MM.1S (cell line): ENCODE results near the gene KPNA1.
"Not testable (repeated sequence)": the region's sequence is repeated elsewhere in the genome, so short reads cannot be mapped to it uniquely, and the experiment has no call there.

Experiments
- DNase-seq: peaks from one replicate; pipeline ENCODE4 v3.0.0-alpha.2; 2015
- H2AFZ ChIP-seq: fragments of 300-600 bp; sonication (generic); 2 replicates; pipeline ENCODE4 v1.6.0; 2016; ENCODE audit warnings: antibody characterized with exemption, low read length
- H3F3A ChIP-seq: fragments of 300-600 bp; sonication (generic); 2 replicates; pipeline ENCODE4 v1.6.1; 2016; ENCODE audit warnings: mild to moderate bottlenecking, antibody characterized with exemption, low read length, moderate library complexity, mixed read lengths; ENCODE audit not compliant: insufficient read depth
- H3K27ac ChIP-seq: fragments of 300-600 bp; sonication (generic); 2 replicates; pipeline ENCODE4 v1.5.1; 2016; ENCODE audit warnings: mild to moderate bottlenecking, low read length
- H3K27me3 ChIP-seq: fragments of 300-600 bp; sonication (generic); replicated peaks from 2 replicates; pipeline ENCODE4 v1.6.0; 2016; ENCODE audit warnings: low read length; ENCODE audit not compliant: insufficient read depth
- H3K36me3 ChIP-seq: fragments of 300-600 bp; sonication (generic); replicated peaks from 2 replicates; pipeline ENCODE4 v1.6.1; 2016; ENCODE audit warnings: mild to moderate bottlenecking, low read length, mixed read lengths; ENCODE audit not compliant: insufficient read depth
- H3K4me1 ChIP-seq: fragments of 300-600 bp; sonication (generic); 2 replicates; pipeline ENCODE4 v1.6.1; 2016; ENCODE audit warnings: low read length, mixed read lengths
- H3K4me2 ChIP-seq: fragments of 300-600 bp; sonication (generic); 2 replicates; pipeline ENCODE4 v1.6.0; 2016; ENCODE audit warnings: low read depth, low read length
- H3K4me3 ChIP-seq: fragments of 300-600 bp; sonication (generic); 2 replicates; pipeline ENCODE4 v1.5.1; 2016; ENCODE audit warnings: low read length, mixed read lengths
- H3K79me2 ChIP-seq: fragments of 300-600 bp; sonication (generic); 2 replicates; pipeline ENCODE4 v1.6.1; 2016; ENCODE audit warnings: mixed run types, low read length, mixed read lengths
- H3K9ac ChIP-seq: fragments of 300-600 bp; sonication (generic); 2 replicates; pipeline ENCODE4 v1.6.1; 2016; ENCODE audit warnings: low read length, mixed read lengths
- H3K9me2 ChIP-seq: fragments of 300-600 bp; sonication (generic); replicated peaks from 2 replicates; pipeline ENCODE4 v1.6.1; 2016; ENCODE audit warnings: mild to moderate bottlenecking, low read length, mixed read lengths; ENCODE audit not compliant: insufficient read depth
- H3K9me3 ChIP-seq: fragments of 300-600 bp; sonication (generic); replicated peaks from 2 replicates; pipeline ENCODE4 v1.6.1; 2016; ENCODE audit warnings: mild to moderate bottlenecking, low read length, mixed read lengths; ENCODE audit not compliant: insufficient read depth
- H4K20me1 ChIP-seq: fragments of 300-600 bp; sonication (generic); 2 replicates; pipeline ENCODE4 v1.6.1; 2016; ENCODE audit warnings: mild to moderate bottlenecking, low read length, moderate library complexity, mixed read lengths; ENCODE audit not compliant: insufficient read depth
- CTCF ChIP-seq: fragments of 300-600 bp; sonication (generic); IDR thresholded peaks from 2 replicates; pipeline ENCODE4 v1.5.1; 2016; ENCODE audit warnings: antibody characterized with exemption, low read length, mixed read lengths
- EZH2 ChIP-seq: fragments of 300-600 bp; sonication (generic); optimal IDR thresholded peaks from 2 replicates; pipeline ENCODE3; 2017; ENCODE audit warnings: low read depth, mild to moderate bottlenecking, antibody characterized with exemption, low read length, mixed read lengths
- EZH2phosphoT487 ChIP-seq: fragments of 300-600 bp; sonication (generic); IDR thresholded peaks from 2 replicates; pipeline ENCODE4 v1.6.1; 2018; ENCODE audit warnings: antibody characterized with exemption, low read length

KPNA1 gene

GRCh38 chr3:122456074-122456473 lies 58.7 kb downstream of the KPNA1 start:
- Histone ChIP-seq H3K4me3 (no peak overlapping the region), H3K4me1 (no peaks in the 10 kb centered on the region), H3K27ac (no peak overlapping the region), H3K4me2 (no peak overlapping the region), H3K79me2 (no peaks in the 10 kb centered on the region), H3K36me3 (no peaks in the 10 kb centered on the region; the same call in 1 of the 2 replicates), H3K9ac (no peak overlapping the region), H4K20me1 (no peaks in the 10 kb centered on the region), H2AFZ (no peak overlapping the region), H3K9me3 (no peaks in the 10 kb centered on the region), H3K27me3 (no peaks in the 10 kb centered on the region), H3F3A (no peaks in the 10 kb centered on the region), H3K9me2 (no peaks in the 10 kb centered on the region)
- TF ChIP-seq EZH2 (no peak), EZH2phosphoT487 (no peak), CTCF (no peak)
- DNase-seq: no peak

GRCh38 chr3:122451371-122451770 lies 63.4 kb downstream of the KPNA1 start:
- H3K79me2 ChIP-seq: no peaks in the 10 kb centered on the region
- DNase-seq: no peak
- no peaks in the 10 kb centered on the region for H4K20me1 ChIP-seq
- no peak overlapping the region for H2AFZ ChIP-seq
- H3K9me2 ChIP-seq: no peaks in the 10 kb centered on the region
- no peak overlapping the region for H3K4me2 ChIP-seq
- no peak overlapping the region for H3K9ac ChIP-seq
- H3K4me3 ChIP-seq: no peak overlapping the region
- H3K4me1 ChIP-seq: no peaks in the 10 kb centered on the region
- H3K27ac ChIP-seq: no peak overlapping the region
- no peaks in the 10 kb centered on the region for H3K27me3 ChIP-seq
- TF ChIP-seq CTCF (no peak), EZH2phosphoT487 (no peak), EZH2 (no peak)
- no peaks in the 10 kb centered on the region for H3K9me3 ChIP-seq
- H3F3A ChIP-seq: no peaks in the 10 kb centered on the region
- H3K36me3 ChIP-seq: no peaks in the 10 kb centered on the region; the same call in 1 of the 2 replicates

GRCh38 chr3:122448218-122448617 lies 66.5 kb downstream of the KPNA1 start:
- H3K27me3 ChIP-seq, H3K79me2 ChIP-seq, H3K4me1 ChIP-seq, H3K9me2 ChIP-seq, H3K36me3 ChIP-seq, DNase-seq, H3K9me3 ChIP-seq, H4K20me1 ChIP-seq, H3K4me2 ChIP-seq, H3F3A ChIP-seq, H2AFZ ChIP-seq, H3K9ac ChIP-seq, H3K4me3 ChIP-seq, H3K27ac ChIP-seq: not testable (repeated sequence)

GRCh38 chr3:122444491-122444887 lies 70.2 kb downstream of the KPNA1 start:
- H3K79me2 ChIP-seq, DNase-seq, H3K27ac ChIP-seq, H3F3A ChIP-seq, H3K4me3 ChIP-seq, H3K36me3 ChIP-seq, H3K9ac ChIP-seq, H3K4me2 ChIP-seq, H3K4me1 ChIP-seq, H3K27me3 ChIP-seq, H4K20me1 ChIP-seq, H3K9me2 ChIP-seq, H2AFZ ChIP-seq, H3K9me3 ChIP-seq: not testable (repeated sequence)

GRCh38 chr3:122443762-122444490 lies 70.8 kb downstream of the KPNA1 start:
- H3K36me3 ChIP-seq, H3K27me3 ChIP-seq, H3F3A ChIP-seq, H3K27ac ChIP-seq, H3K4me3 ChIP-seq, H3K9ac ChIP-seq, H3K9me3 ChIP-seq, H3K79me2 ChIP-seq, H3K4me2 ChIP-seq, H2AFZ ChIP-seq, H3K4me1 ChIP-seq, DNase-seq, H3K9me2 ChIP-seq, H4K20me1 ChIP-seq: not testable (repeated sequence)
